ENCODE measurements around the gene ALOX12. TPM values are rescaled to one million over a fixed set of nuclear protein-coding genes. Genes with fewer than 3 reads are reported as not detected.

ALOX12 gene, protein sequence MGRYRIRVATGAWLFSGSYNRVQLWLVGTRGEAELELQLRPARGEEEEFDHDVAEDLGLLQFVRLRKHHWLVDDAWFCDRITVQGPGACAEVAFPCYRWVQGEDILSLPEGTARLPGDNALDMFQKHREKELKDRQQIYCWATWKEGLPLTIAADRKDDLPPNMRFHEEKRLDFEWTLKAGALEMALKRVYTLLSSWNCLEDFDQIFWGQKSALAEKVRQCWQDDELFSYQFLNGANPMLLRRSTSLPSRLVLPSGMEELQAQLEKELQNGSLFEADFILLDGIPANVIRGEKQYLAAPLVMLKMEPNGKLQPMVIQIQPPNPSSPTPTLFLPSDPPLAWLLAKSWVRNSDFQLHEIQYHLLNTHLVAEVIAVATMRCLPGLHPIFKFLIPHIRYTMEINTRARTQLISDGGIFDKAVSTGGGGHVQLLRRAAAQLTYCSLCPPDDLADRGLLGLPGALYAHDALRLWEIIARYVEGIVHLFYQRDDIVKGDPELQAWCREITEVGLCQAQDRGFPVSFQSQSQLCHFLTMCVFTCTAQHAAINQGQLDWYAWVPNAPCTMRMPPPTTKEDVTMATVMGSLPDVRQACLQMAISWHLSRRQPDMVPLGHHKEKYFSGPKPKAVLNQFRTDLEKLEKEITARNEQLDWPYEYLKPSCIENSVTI
- not detected in 5 replicates for total RNA-seq (2022; extraction: Qiagen RNA extraction)

GRCh38 chr17:6995500-6996255, at the start of gene ALOX12:
Gene ALOX12 (plus strand): TSS chr17:6996049. CDS start chr17:6996118, 69 bp downstream.

GRCh38 chr17:7022781-7023571, 27.1 kb downstream of the ALOX12 start, which contains the start of gene BCL6B:
Gene BCL6B (plus strand): TSS chr17:7023050. CDS start chr17:7023672, 622 bp downstream.

GRCh38 chr17:7035591-7036368, 39.9 kb downstream of the ALOX12 start, which contains the start of gene SLC16A13:
Gene SLC16A13 (plus strand): TSS chr17:7036015. CDS start chr17:7036383, 368 bp downstream.

DNA sequence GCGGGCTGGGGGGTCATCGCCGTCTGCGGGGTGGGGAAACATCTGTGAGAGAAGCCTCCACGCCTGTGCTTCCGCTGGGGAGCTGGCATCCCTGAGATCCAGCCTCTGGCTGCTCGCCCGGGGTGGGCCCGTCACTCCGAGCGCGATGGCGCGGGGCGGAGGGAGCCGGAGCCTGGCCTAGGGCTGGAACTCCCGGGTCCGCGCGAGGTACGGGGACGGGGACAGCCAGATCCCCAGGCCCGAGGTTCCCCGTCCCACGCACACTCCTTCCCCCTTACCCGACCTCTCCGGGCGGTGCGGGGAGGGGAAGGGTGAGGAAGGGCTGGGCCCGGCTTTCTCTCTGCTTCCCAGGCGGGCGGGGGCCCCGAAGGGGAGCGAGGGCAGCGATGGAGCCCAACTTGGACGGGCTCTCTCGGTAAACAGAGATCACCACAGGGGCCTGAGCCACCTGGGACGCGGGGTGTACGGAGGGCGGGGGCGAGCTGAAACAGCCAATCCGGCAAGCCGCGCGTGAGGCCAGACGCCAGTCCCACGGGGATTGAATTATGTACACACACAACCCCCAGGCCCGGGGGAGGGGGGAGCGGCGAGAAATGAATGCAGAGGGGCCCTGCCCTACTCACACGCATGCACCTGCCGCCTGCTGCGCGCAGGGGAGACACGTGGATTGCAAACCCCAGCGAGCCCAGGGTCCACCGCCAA, 47.8 kb downstream of the ALOX12 start, which contains the start of gene SLC16A11:
TSS of gene SLC16A11 (minus strand) at position 596 of the 702 bp plus-strand sequence. CDS start at position 17, 579 bp downstream.

Other genes with a start within 250 kb of the ALOX12 start
- 0.10 TPM in 1 of 5 replicates, not detected in the others for gene XAF1, start 240.0 kb upstream of the ALOX12 start, total RNA-seq (2022; extraction: Qiagen RNA extraction)
- gene FBXO39, start 219.8 kb upstream of the ALOX12 start, total RNA-seq (2022; extraction: Qiagen RNA extraction): not detected in 5 replicates
- 0.04 to 0.23 TPM (median 0.07 TPM) in 4 of 5 replicates, not detected in the other for gene TEKT1, start 164.3 kb upstream of the ALOX12 start, total RNA-seq (2022; extraction: Qiagen RNA extraction)
- gene RNASEK, start 16.6 kb downstream of the ALOX12 start, total RNA-seq (2022; extraction: Qiagen RNA extraction): 415 to 498 TPM (median 447 TPM) in 5 replicates
- gene BCL6B, start 27.0 kb downstream of the ALOX12 start, total RNA-seq (2022; extraction: Qiagen RNA extraction): not detected in 5 replicates
- gene SLC16A13, start 40.0 kb downstream of the ALOX12 start, total RNA-seq (2022; extraction: Qiagen RNA extraction): 7.4 to 9.1 TPM (median 8.8 TPM) in 5 replicates
- not detected in 5 replicates for gene SLC16A11, start 48.0 kb downstream of the ALOX12 start, total RNA-seq (2022; extraction: Qiagen RNA extraction)
- not detected in 5 replicates for gene CLEC10A, start 84.2 kb downstream of the ALOX12 start, total RNA-seq (2022; extraction: Qiagen RNA extraction)
- 0.19 TPM in 1 of 5 replicates, not detected in the others for gene ASGR2, start 118.8 kb downstream of the ALOX12 start, total RNA-seq (2022; extraction: Qiagen RNA extraction)
- gene ASGR1, start 183.3 kb downstream of the ALOX12 start, total RNA-seq (2022; extraction: Qiagen RNA extraction): 0.77 to 1.3 TPM (median 1.0 TPM) in 5 replicates
- 6.2 to 7.8 TPM (median 6.7 TPM) in 5 replicates for gene DLG4, start 223.8 kb downstream of the ALOX12 start, total RNA-seq (2022; extraction: Qiagen RNA extraction)
- 329 to 477 TPM (median 426 TPM) in 5 replicates for gene ACADVL, start 223.9 kb downstream of the ALOX12 start, total RNA-seq (2022; extraction: Qiagen RNA extraction)
- gene DVL2, start 238.5 kb downstream of the ALOX12 start, total RNA-seq (2022; extraction: Qiagen RNA extraction): 30.2 to 44.4 TPM (median 41.9 TPM) in 5 replicates
- 86.3 to 101 TPM (median 94.7 TPM) in 5 replicates for gene PHF23, start 243.4 kb downstream of the ALOX12 start, total RNA-seq (2022; extraction: Qiagen RNA extraction)
- 638 to 781 TPM (median 668 TPM) in 5 replicates for gene GABARAP, start 246.4 kb downstream of the ALOX12 start, total RNA-seq (2022; extraction: Qiagen RNA extraction)